ENCODE measurements around the gene TIPIN. TPM values are rescaled to one million over a fixed set of nuclear protein-coding genes. Genes with fewer than 3 reads are reported as not detected.

TIPIN gene
- total and polyA plus RNA-seq, 12 donors = 2.4 to 5.4 (median 3.4) TPM

DNA sequence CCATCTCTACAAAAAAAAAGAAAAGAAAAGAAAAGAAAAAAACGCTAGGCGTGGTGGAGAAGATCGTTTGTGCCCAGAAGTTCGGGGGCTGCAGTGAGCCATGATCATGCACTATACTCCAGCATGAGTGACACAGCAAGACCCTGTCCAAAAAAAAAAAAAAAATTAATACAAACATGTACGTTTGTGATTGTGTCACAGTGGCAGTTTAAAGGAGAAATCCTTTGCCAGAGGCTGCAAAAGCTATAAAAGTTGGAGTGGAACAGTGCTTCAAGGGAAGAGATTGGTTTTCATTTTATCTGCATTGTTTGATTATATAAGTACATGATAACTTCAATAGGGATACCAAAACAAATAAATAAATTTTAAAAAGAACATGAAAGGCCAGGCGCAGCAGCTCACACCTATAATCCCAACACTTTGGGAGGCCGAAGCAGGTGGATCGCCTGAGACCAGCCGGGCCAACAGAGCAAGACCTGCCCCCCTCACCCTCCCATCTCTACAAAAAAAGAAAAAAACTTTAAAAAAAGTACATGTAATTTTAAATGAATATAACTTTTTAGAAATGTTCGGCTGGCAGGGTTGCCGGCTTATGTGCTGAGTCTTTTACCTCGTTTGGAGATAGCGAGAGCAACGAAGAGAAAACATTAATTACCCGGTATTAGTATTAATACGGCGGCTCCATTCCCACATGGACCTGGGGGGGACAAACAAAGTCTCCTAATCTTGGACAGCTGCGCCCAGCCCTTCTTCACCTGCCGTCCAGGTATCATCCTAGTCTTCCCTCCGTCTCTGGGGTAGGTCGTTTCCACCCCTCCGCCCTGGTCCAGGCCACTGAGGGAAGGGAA is 63.7 kb downstream of the TIPIN start:
- TF ChIP-seq, protein P1, sequence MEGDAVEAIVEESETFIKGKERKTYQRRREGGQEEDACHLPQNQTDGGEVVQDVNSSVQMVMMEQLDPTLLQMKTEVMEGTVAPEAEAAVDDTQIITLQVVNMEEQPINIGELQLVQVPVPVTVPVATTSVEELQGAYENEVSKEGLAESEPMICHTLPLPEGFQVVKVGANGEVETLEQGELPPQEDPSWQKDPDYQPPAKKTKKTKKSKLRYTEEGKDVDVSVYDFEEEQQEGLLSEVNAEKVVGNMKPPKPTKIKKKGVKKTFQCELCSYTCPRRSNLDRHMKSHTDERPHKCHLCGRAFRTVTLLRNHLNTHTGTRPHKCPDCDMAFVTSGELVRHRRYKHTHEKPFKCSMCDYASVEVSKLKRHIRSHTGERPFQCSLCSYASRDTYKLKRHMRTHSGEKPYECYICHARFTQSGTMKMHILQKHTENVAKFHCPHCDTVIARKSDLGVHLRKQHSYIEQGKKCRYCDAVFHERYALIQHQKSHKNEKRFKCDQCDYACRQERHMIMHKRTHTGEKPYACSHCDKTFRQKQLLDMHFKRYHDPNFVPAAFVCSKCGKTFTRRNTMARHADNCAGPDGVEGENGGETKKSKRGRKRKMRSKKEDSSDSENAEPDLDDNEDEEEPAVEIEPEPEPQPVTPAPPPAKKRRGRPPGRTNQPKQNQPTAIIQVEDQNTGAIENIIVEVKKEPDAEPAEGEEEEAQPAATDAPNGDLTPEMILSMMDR (IDR thresholded peaks at IDR 0.05) = no peak
- Histone ChIP-seq H3K9me3 (no peaks in the 10 kb centered on the region), H3K4me1 (peaks cover 3 to 40% (median 29%) of the 10 kb centered on the region in 9 donors), H3K36me3 (peaks cover 0 to 17% (median 0%) of the 10 kb centered on the region in 9 donors), H3K4me3 (peak overlapping the region; percentile 56 to 85 (median 76)), H3K27me3 (no peaks in the 10 kb centered on the region), H3K27ac (peak overlapping the region; percentile 83 to 96 (median 94))
- no peak for DNase-seq
- peak in 5 of 8 donors; percentile 18 to 51 (median 27) for ATAC-seq
- 21 to 23% methylated on average over 22 of the region's 22 CpGs for WGBS, 2 donors
- intact Hi-C loops (cut with DNase I) = no loop called here

DNA sequence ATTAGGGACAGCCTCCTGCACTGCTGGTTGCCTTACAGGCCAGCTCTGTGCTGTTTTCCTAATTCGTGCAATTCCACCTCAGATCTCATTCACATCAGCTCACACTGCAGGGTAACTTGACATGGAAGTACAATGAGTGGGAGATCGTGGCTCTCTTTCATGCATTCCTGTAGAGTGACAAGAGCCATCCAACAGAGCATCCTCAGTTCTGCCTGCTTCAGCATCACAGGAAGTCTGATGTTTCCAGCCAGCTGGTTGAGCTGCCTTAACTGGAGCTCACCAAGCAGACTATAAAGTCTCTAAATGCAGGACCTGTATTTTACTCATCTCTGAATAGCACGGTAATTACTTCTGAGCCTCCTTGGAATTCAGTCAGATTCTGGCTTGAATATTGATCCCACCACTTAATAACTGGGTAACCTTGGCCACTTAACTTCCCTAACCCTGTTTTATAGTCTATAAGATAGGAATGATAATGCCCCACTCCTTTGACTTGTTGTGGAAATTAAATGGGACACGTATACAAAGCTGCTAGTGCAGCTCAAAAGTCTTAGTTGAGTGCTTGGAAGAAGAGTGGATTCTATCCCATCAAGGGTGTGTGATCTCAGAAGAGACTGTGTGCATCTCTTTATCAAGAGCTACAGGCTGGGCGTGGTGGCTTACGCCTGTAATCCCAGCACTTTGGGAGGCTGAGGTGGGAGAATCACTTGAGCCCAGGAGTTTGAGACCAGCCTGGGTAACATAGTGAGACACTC is 64.5 kb downstream of the TIPIN start:
- no peak for DNase-seq
- Histone ChIP-seq H3K9me3 (no peaks in the 10 kb centered on the region), H3K27me3 (no peaks in the 10 kb centered on the region), H3K27ac (peak overlapping the region in 1 of 10 donors; percentile 93), H3K4me3 (peak overlapping the region in 2 of 10 donors; percentile 74 to 82), H3K4me1 (peaks cover 3 to 43% (median 29%) of the 10 kb centered on the region in 9 donors), H3K36me3 (peaks cover 0 to 9% (median 0%) of the 10 kb centered on the region in 9 donors)
- TF ChIP-seq, protein P1 (IDR thresholded peaks at IDR 0.05) = no peak
- intact Hi-C loops (cut with DNase I) = no loop called here
- no peak for ATAC-seq
- WGBS, 2 donors = 84 to 86% methylated on average over 6 of the region's 6 CpGs

DNA sequence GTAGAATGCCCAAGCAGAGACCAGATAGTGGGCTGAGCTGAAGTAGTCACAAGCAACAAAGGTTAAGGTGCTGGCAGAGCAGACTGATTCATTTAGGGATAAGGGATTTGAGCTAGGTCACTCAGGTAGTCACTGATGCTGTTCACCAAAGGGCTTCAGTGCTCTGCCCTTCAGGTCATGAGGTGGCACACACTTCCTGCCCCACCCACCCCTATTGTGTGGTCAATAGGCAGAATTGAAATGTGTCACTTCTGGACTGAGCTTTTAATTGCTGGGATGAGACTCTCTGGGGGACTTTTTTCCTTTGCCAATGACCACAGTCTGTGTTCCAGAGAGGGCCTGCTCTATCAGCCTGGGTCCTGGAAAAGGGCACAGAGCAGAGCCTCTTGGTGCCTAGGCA is 66.0 kb downstream of the TIPIN start:
- TF ChIP-seq, protein P1 (IDR thresholded peaks at IDR 0.05) = no peak
- ATAC-seq (no peak), DNase-seq (no peak)
- intact Hi-C loops (cut with DNase I) = no loop called here
- H3K27ac ChIP-seq = no peak overlapping the region
- H3K9me3 ChIP-seq = no peaks in the 10 kb centered on the region
- H3K27me3 ChIP-seq = no peaks in the 10 kb centered on the region
- H3K36me3 ChIP-seq = no peaks in the 10 kb centered on the region
- H3K4me3 ChIP-seq = no peak overlapping the region
- peaks cover 3 to 34% (median 26%) of the 10 kb centered on the region in 9 donors for H3K4me1 ChIP-seq

- no peak for ATAC-seq
These were observed 66.5 kb downstream of the TIPIN start for GRCh38 chr15:66290007-66290406.

More at GRCh38 chr15:66290007-66290406, 66.5 kb downstream of the TIPIN start:
- intact Hi-C loops (cut with DNase I) = no loop called here
- no peak overlapping the region for H3K4me3 ChIP-seq
- no peaks in the 10 kb centered on the region for H3K9me3 ChIP-seq
- 87 to 93% methylated on average over 3 of the region's 3 CpGs for WGBS, 2 donors
- no peak for DNase-seq
- TF ChIP-seq, protein P1 (IDR thresholded peaks at IDR 0.05) = no peak
- H3K27me3 ChIP-seq = no peaks in the 10 kb centered on the region
- no peak overlapping the region for H3K27ac ChIP-seq
- H3K4me1 ChIP-seq = peaks cover 2 to 29% (median 21%) of the 10 kb centered on the region in 9 donors
- H3K36me3 ChIP-seq = no peaks in the 10 kb centered on the region
